ENCODE results near the gene HES1. TPM values are rescaled to one million over a fixed set of nuclear protein-coding genes. Genes with fewer than 3 reads are reported as not detected.

Gene HES1
- total RNA-seq, 4 donors from 2014 or later = 9.6 to 31.5 (median 15.4) TPM

DNA sequence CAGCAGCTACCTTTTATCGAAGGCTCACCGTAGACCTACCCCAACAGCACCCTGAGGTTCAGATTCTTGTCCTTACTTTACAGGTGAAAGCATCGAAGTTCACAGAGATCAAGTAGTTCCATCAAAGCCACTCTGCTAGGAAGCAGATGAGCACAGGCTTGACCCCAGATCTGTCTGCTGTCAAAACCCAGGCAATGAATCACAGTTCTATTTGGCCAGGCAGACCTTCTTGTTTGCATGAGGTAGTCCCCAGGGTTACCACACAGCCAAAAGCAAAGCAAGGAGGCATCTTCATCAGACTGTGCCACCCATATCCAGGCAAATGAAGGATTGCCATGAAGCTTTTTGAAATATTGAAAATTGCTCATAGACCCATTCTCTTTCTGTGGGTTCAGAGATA lies 33.0 kb downstream of the HES1 start:
- TF ChIP-seq POLR2AphosphoS5 (IDR thresholded peaks at IDR 0.05) = no peak
- TF ChIP-seq, protein P1, sequence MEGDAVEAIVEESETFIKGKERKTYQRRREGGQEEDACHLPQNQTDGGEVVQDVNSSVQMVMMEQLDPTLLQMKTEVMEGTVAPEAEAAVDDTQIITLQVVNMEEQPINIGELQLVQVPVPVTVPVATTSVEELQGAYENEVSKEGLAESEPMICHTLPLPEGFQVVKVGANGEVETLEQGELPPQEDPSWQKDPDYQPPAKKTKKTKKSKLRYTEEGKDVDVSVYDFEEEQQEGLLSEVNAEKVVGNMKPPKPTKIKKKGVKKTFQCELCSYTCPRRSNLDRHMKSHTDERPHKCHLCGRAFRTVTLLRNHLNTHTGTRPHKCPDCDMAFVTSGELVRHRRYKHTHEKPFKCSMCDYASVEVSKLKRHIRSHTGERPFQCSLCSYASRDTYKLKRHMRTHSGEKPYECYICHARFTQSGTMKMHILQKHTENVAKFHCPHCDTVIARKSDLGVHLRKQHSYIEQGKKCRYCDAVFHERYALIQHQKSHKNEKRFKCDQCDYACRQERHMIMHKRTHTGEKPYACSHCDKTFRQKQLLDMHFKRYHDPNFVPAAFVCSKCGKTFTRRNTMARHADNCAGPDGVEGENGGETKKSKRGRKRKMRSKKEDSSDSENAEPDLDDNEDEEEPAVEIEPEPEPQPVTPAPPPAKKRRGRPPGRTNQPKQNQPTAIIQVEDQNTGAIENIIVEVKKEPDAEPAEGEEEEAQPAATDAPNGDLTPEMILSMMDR (IDR thresholded peaks at IDR 0.05) = no peak
- no peak for TF ChIP-seq POLR2A (IDR thresholded peaks at IDR 0.05)
- TF ChIP-seq EP300 (IDR thresholded peaks at IDR 0.05) = no peak
- ATAC-seq = no peak
- no peaks in the 10 kb centered on the region for H3K36me3 ChIP-seq
- no peaks in the 10 kb centered on the region for H3K9me3 ChIP-seq
- H3K4me1 ChIP-seq = peaks cover 0 to 19% (median 8%) of the 10 kb centered on the region in 3 donors
- H3K27ac ChIP-seq = no peak overlapping the region
- no peaks in the 10 kb centered on the region for H3K27me3 ChIP-seq
- WGBS, 2 donors (ENCODE audit: low coverage in 1 of 2) = 96 to 100% methylated on average over 1 to 3 of the region's 3 CpGs
- no peak overlapping the region for H3K4me3 ChIP-seq

DNA sequence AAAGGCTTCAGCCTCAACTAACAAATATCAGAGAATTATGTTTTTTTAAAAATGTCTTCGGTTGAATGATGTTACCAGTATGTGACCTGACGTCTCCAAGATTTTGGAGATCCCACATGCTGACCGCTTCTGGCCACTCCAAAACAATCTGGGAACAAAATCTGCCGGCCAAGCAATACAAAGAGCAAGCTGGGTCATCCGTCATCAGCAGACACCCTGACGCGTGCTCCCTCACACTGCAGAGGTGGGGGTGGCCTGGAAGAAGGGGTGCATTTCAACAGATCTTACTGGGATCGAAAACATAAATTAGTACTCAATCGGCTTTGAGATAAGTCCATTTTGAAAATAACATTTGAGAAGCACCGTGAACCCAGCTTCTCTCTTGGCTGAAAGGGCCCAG lies 33.6 kb downstream of the HES1 start:
- no peaks in the 10 kb centered on the region for H3K9me3 ChIP-seq
- H3K4me1 ChIP-seq = peaks cover 0 to 19% (median 8%) of the 10 kb centered on the region in 3 donors
- no peak for ATAC-seq
- WGBS, 2 donors (ENCODE audit: low coverage in 1 of 2) = 68 to 80% methylated on average over 1 to 4 of the region's 10 CpGs
- H3K27ac ChIP-seq = no peak overlapping the region
- no peaks in the 10 kb centered on the region for H3K27me3 ChIP-seq
- TF ChIP-seq POLR2AphosphoS5 (IDR thresholded peaks at IDR 0.05) (no peak), POLR2A (IDR thresholded peaks at IDR 0.05) (no peak), EP300 (IDR thresholded peaks at IDR 0.05) (no peak)
- TF ChIP-seq, protein P1 (IDR thresholded peaks at IDR 0.05) = no peak
- no peak overlapping the region for H3K4me3 ChIP-seq
- H3K36me3 ChIP-seq = no peaks in the 10 kb centered on the region

DNA sequence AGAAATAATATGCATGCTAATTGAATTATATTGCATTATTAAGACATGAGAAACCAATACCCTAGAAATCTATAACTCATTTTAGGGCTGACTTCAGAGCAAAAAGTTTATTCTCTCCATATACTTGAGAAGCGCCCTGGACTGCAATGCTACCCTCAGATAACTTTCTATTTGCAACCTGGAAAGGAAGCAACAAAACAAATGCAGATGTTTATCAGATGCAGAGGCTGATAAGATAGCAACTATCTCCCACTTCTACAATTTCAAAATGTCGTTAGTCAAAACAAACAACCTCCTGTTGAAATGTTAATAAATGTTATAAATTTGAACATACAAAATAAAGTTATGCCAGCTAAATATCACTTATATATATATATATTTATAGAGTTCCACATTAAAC lies 34.8 kb downstream of the HES1 start:
- 60 to 92% methylated on average over 2 of the region's 2 CpGs for WGBS, 2 donors (ENCODE audit: low coverage in 1 of 2)
- H3K9me3 ChIP-seq = no peaks in the 10 kb centered on the region
- H3K4me1 ChIP-seq = peaks cover 0 to 19% (median 8%) of the 10 kb centered on the region in 3 donors
- ATAC-seq = no peak
- H3K4me3 ChIP-seq = no peak overlapping the region
- TF ChIP-seq POLR2AphosphoS5 (IDR thresholded peaks at IDR 0.05) (no peak), EP300 (IDR thresholded peaks at IDR 0.05) (no peak), POLR2A (IDR thresholded peaks at IDR 0.05) (no peak)
- TF ChIP-seq, protein P1 (IDR thresholded peaks at IDR 0.05) = no peak
- no peak overlapping the region for H3K27ac ChIP-seq
- no peaks in the 10 kb centered on the region for H3K36me3 ChIP-seq
- peaks cover 6% of the 10 kb centered on the region for H3K27me3 ChIP-seq

DNA sequence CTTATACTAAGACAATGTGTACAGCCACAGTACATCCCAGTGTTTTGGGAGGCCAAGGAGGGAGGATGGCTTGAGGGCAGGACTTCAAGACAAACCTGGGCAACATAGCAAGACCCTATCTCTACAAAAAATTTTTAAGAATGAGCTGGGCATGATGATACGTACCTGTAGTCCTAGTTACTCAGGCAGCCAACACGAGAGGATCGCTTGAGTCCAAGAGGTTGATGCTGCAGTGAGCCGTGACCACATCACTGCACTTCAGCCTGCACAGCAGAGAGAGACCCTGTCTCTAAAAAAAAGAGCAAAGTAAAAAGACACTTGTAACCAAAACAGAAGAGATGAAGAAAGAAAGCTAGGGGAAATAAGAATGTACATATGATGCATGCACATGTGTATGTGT lies 38.5 kb downstream of the HES1 start:
- Histone ChIP-seq H3K27ac (no peak overlapping the region), H3K27me3 (peaks cover 6% of the 10 kb centered on the region), H3K4me3 (no peak overlapping the region), H3K36me3 (no peaks in the 10 kb centered on the region), H3K9me3 (no peaks in the 10 kb centered on the region), H3K4me1 (no peaks in the 10 kb centered on the region)
- TF ChIP-seq POLR2AphosphoS5 (IDR thresholded peaks at IDR 0.05) (no peak), EP300 (IDR thresholded peaks at IDR 0.05) (no peak), POLR2A (IDR thresholded peaks at IDR 0.05) (no peak)
- TF ChIP-seq, protein P1 (IDR thresholded peaks at IDR 0.05) = no peak
- ATAC-seq = no peak
- 96% methylated on average over 4 of the region's 4 CpGs; no CpG with 5 or more reads in 1 of the 2 donors for WGBS, 2 donors (ENCODE audit: low coverage in 1 of 2)

- TF ChIP-seq POLR2A (IDR thresholded peaks at IDR 0.05) (no peak), EP300 (IDR thresholded peaks at IDR 0.05) (no peak), POLR2AphosphoS5 (IDR thresholded peaks at IDR 0.05) (no peak)
- TF ChIP-seq, protein P1 (IDR thresholded peaks at IDR 0.05) = no peak
- Histone ChIP-seq H3K36me3 (no peaks in the 10 kb centered on the region), H3K4me1 (no peaks in the 10 kb centered on the region), H3K9me3 (no peaks in the 10 kb centered on the region), H3K4me3 (no peak overlapping the region), H3K27me3 (peaks cover 6% of the 10 kb centered on the region), H3K27ac (no peak overlapping the region)
- ATAC-seq = no peak
- 93 to 98% methylated on average over 6 of the region's 6 CpGs for WGBS, 2 donors (ENCODE audit: low coverage in 1 of 2)
These were observed 39.0 kb downstream of the HES1 start for GRCh38 chr3:194174980-194175379.
